Ishikawa (cell line): ENCODE results near the gene PRKAB2.

Experiments used
- CEBPB ChIP-seq: IDR thresholded peaks from 2 replicates; pipeline ENCODE4 v1.6.1; 2012
- CREB1 ChIP-seq: IDR thresholded peaks from 2 replicates; pipeline ENCODE4 v1.6.1; 2012; ENCODE audit warnings: low read depth
- EGR1 ChIP-seq: IDR thresholded peaks from 2 replicates; pipeline ENCODE4 v1.6.1; 2012
- EP300 ChIP-seq: IDR thresholded peaks from 2 replicates; pipeline ENCODE4 v1.6.1; 2012; ENCODE audit warnings: borderline replicate concordance
- FOXM1 ChIP-seq: IDR thresholded peaks from 2 replicates; pipeline ENCODE4 v1.6.1; 2012; ENCODE audit warnings: low read depth, borderline replicate concordance
- MAX ChIP-seq: IDR thresholded peaks from 2 replicates; pipeline ENCODE4 v1.6.1; 2012
- NFIC ChIP-seq: IDR thresholded peaks from 2 replicates; pipeline ENCODE4 v1.6.1; 2012
- RAD21 ChIP-seq: IDR thresholded peaks from 2 replicates; pipeline ENCODE4 v1.6.1; 2012; ENCODE audit warnings: low read depth
- TAF1 ChIP-seq: IDR thresholded peaks from 2 replicates; pipeline ENCODE4 v1.6.1; 2012; ENCODE audit warnings: low read depth, mild to moderate bottlenecking
- TCF12 ChIP-seq: IDR thresholded peaks from 2 replicates; pipeline ENCODE4 v1.6.1; 2012; ENCODE audit warnings: low read depth
- TEAD4 ChIP-seq: IDR thresholded peaks from 2 replicates; pipeline ENCODE4 v1.6.1; 2012
- YY1 ChIP-seq: IDR thresholded peaks from 2 replicates; pipeline ENCODE4 v1.6.1; 2012; ENCODE audit warnings: low read depth
- ZBTB7A ChIP-seq: IDR thresholded peaks from 2 replicates; pipeline ENCODE4 v1.6.1; 2012; ENCODE audit warnings: low read depth
- TF ChIP-seq, protein P1 (sequence below): IDR thresholded peaks from 2 replicates; pipeline ENCODE4 v1.6.1; 2012; ENCODE audit warnings: low read depth, mild to moderate bottlenecking
- TF ChIP-seq, protein P2 (sequence below): IDR thresholded peaks from 2 replicates; pipeline ENCODE4 v1.6.1; 2012

The PRKAB2 gene

DNA sequence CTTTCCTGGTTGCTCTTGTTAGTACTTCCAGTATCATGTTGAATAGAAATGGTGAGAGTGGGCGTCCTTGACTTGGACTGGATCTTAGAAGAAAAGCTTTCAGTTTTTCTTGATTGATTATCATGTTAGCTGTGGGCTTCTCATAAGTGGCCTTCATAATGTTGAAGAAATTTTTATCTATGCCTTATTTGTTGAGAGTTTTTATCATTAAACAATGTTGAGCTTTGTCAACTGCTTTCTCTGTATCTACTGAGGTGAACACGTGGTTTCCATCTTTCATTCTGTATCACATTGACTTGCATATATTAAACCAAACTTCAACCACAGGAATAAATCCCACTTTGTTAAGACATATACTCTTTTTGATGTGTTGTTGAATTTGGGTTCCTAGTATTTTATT is 29.4 kb downstream of the PRKAB2 start:
- TF ChIP-seq CEBPB, result no peak
- no peak for TF ChIP-seq TAF1
- no peak for TF ChIP-seq TEAD4
- TF ChIP-seq MAX, result no peak
- TF ChIP-seq EGR1, result no peak
- no peak for TF ChIP-seq YY1
- no peak for TF ChIP-seq TCF12
- TF ChIP-seq, protein P1, sequence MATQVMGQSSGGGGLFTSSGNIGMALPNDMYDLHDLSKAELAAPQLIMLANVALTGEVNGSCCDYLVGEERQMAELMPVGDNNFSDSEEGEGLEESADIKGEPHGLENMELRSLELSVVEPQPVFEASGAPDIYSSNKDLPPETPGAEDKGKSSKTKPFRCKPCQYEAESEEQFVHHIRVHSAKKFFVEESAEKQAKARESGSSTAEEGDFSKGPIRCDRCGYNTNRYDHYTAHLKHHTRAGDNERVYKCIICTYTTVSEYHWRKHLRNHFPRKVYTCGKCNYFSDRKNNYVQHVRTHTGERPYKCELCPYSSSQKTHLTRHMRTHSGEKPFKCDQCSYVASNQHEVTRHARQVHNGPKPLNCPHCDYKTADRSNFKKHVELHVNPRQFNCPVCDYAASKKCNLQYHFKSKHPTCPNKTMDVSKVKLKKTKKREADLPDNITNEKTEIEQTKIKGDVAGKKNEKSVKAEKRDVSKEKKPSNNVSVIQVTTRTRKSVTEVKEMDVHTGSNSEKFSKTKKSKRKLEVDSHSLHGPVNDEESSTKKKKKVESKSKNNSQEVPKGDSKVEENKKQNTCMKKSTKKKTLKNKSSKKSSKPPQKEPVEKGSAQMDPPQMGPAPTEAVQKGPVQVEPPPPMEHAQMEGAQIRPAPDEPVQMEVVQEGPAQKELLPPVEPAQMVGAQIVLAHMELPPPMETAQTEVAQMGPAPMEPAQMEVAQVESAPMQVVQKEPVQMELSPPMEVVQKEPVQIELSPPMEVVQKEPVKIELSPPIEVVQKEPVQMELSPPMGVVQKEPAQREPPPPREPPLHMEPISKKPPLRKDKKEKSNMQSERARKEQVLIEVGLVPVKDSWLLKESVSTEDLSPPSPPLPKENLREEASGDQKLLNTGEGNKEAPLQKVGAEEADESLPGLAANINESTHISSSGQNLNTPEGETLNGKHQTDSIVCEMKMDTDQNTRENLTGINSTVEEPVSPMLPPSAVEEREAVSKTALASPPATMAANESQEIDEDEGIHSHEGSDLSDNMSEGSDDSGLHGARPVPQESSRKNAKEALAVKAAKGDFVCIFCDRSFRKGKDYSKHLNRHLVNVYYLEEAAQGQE, result no peak
- no peak for TF ChIP-seq NFIC
- no peak for TF ChIP-seq FOXM1
- no peak for TF ChIP-seq ZBTB7A
- no peak for TF ChIP-seq RAD21
- TF ChIP-seq, protein P2, sequence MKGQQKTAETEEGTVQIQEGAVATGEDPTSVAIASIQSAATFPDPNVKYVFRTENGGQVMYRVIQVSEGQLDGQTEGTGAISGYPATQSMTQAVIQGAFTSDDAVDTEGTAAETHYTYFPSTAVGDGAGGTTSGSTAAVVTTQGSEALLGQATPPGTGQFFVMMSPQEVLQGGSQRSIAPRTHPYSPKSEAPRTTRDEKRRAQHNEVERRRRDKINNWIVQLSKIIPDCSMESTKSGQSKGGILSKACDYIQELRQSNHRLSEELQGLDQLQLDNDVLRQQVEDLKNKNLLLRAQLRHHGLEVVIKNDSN, result no peak
- no peak for TF ChIP-seq CREB1
- no peak for TF ChIP-seq EP300

DNA sequence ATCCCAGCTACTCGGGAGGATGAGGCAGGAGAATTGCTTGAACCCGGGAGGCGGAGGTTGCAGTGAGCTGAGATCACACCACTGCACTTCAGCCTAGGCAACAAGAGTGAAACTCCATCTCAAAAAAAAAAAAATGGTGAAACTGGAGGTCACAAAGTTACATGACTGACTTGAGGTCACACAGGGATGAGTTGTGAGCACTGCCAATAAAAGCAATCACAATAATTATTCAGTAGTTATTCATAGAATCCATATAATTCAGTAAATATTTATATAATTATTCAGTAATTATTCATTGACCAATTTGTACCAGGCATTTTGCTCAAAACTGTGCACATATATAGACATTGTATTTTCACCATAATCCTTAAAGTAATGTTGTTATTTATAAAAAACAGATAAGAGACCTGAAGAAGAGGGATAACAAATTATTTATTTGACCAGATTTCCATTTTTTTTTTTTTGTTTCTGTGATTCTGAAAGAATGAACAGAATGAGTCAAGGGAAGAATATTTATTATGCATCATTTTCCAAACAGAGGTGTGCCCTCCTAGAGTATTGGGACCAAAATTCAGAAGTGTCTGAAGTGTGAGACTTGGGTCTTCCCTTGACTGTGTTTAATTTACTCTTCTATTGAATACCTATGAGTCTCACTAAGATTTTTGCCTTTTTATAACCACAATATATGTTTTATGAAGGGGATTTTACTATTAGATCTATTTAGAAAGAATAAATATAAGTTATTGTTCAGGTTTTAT is 43.0 kb downstream of the PRKAB2 start:
- TF ChIP-seq YY1, result no peak
- TF ChIP-seq MAX, result no peak
- no peak for TF ChIP-seq EP300
- no peak for TF ChIP-seq TCF12
- no peak for TF ChIP-seq RAD21
- no peak for TF ChIP-seq ZBTB7A
- no peak for TF ChIP-seq EGR1
- TF ChIP-seq NFIC, result no peak
- TF ChIP-seq, protein P1, result no peak
- TF ChIP-seq, protein P2, result no peak
- no peak for TF ChIP-seq TAF1
- no peak for TF ChIP-seq CREB1
- no peak for TF ChIP-seq FOXM1
- TF ChIP-seq CEBPB, result no peak
- no peak for TF ChIP-seq TEAD4

DNA sequence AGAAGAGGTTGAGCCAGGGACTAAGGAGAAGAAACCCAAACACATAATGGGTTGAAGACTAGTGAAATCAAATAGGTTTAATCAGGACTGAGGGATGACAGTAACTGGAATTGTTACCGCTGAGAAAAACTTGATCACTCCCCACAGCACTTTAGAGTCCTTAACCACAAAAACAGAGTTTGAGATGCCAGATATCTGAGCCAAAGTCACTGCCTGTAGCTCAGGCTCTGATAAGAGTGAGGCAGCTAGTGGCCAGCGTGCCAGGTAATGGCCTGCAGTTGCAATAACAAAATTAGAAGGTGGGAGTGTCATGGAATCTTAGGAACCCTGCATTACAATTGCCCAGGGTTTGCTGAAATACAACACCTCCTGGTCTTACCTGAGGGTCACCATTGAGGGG is 48.0 kb downstream of the PRKAB2 start:
- TF ChIP-seq RAD21 (no peak), NFIC (no peak), EP300 (no peak), TCF12 (no peak), TAF1 (no peak), CEBPB (no peak), MAX (no peak), FOXM1 (no peak), EGR1 (no peak), YY1 (no peak), ZBTB7A (no peak), TEAD4 (no peak), CREB1 (no peak)
- TF ChIP-seq, protein P2, result no peak
- TF ChIP-seq, protein P1, result no peak
